Astrocyte of the cerebellum (primary cell): ENCODE data around the gene NCOR1.

Experiments
- DNase-seq: peaks from one replicate; pipeline ENCODE4 v3.0.0-alpha.2; 2011; ENCODE audit warnings: low read depth
- H3K4me3 ChIP-seq: 2 replicates; pipeline ENCODE4 v1.5.1; 2011; ENCODE audit warnings: mild to moderate bottlenecking, low read depth, low read length, moderate library complexity
- in situ Hi-C: cut with HindIII; loops from 2 replicates; pipeline ENCODE4 v1.10.0; 2017; ENCODE audit warnings: low sequenced_read_pairs
- TF ChIP-seq, protein P1 (sequence below): IDR thresholded peaks from 2 replicates; pipeline ENCODE4 v1.5.1; 2012; ENCODE audit warnings: low read length, low read depth, moderate library complexity, mild to moderate bottlenecking; ENCODE audit errors: missing control alignments

Gene NCOR1

DNA sequence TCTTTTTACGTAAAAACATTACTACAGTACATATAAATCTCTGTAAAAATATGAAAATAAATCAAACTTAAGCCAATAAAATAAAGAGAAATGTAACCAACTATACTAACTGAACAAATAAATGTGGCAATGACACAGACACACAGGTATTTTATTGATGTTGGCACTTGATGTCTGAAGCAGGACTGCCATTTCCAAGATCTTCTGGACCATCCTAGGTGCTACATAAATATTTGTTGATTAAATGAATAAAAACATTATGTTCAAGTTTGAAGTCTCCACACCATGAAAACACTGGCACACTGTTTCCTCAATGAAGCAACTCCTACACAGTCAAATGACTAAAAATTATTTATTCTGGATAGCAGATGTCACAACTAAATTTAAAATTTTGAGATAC, 106.9 kb downstream of the NCOR1 start:
- no peak overlapping the region for H3K4me3 ChIP-seq
- TF ChIP-seq, protein P1, sequence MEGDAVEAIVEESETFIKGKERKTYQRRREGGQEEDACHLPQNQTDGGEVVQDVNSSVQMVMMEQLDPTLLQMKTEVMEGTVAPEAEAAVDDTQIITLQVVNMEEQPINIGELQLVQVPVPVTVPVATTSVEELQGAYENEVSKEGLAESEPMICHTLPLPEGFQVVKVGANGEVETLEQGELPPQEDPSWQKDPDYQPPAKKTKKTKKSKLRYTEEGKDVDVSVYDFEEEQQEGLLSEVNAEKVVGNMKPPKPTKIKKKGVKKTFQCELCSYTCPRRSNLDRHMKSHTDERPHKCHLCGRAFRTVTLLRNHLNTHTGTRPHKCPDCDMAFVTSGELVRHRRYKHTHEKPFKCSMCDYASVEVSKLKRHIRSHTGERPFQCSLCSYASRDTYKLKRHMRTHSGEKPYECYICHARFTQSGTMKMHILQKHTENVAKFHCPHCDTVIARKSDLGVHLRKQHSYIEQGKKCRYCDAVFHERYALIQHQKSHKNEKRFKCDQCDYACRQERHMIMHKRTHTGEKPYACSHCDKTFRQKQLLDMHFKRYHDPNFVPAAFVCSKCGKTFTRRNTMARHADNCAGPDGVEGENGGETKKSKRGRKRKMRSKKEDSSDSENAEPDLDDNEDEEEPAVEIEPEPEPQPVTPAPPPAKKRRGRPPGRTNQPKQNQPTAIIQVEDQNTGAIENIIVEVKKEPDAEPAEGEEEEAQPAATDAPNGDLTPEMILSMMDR, result no peak
- in situ Hi-C loops, result no loop called here
- no peak for DNase-seq

DNA sequence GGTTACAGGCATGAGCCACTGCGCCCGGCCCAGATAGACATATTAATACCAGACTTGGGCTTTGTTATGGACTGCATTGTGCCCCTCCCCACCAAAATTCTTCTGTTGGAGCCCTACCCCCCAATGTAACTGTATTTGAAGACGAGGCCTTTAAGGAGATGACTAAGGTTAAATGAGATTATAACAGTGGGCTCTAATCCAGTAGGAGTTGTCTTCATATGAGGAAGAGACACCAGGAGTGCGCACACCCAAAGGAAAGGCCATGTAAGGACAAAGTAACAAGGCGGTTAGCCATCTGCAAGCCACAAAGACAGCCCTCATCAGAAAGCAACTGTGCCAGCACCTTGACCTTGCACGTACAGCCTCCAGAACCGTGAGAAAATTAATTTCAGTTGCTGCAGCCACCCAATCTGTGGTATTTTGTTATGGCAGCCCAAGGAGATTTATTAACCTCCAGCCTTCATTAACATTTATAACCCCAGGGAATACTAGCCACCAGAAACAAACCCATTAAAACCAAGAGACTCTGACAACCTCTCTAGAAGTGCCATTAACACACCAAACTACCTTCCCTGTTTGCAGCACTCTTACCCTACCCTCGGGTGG, 108.1 kb downstream of the NCOR1 start:
- no peak for DNase-seq
- no peak overlapping the region for H3K4me3 ChIP-seq
- in situ Hi-C loops, result no loop called here
- TF ChIP-seq, protein P1, result no peak

DNA sequence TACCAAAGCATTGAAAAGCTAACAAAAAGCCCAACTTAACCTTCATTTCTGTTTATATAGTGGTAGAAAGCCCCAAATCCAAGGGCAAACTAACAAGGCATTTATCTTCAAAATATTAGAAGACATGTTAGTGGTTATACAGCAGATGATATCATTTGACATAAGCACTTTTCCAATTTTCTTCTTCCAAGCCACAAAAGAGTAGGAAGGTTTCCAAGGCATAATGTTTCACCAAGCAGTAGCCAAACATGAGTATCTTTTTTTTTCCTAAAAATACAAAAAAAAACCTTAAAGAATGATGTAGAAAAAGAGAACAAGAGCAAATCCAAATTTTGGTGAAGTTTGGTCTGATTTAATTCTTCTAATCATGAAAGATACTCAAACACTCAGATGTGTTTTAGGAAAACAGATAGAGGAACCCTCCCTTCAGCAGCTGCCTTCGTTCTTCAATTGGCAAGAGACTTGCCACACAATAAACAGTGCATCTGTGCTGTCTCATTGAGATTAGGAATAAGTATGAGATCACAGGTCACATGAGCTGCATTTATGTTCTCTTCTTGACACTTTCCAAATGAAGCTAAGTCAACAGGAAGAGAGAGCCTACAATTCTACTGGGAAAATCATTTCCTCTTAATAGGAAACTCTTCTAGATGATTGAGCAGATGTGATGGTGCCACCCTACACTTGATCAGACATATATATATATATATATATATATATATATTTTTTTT, 109.0 kb downstream of the NCOR1 start:
- peak; percentile 73 for DNase-seq
- in situ Hi-C loops, result no loop called here
- H3K4me3 ChIP-seq, result no peak overlapping the region
- TF ChIP-seq, protein P1, result no peak

DNA sequence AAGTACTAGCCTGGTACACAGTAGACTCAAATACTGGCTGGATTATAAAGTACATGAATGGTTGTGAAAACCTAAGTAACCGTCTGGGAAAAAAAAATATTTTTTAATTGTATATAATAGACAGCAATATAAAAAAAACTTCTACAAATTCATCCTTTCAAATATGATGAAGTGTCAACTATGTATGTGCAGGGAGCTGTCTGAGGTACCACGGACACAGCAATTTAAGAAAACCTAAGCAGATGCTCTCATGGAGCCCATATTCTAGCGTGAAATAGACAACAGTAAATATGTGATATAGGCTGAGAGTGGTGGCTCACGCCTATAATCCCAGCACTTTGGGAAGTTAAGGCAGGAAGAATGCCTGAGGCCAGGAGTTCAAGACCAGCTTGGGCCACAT, 111.1 kb downstream of the NCOR1 start:
- in situ Hi-C loops, result no loop called here

DNA sequence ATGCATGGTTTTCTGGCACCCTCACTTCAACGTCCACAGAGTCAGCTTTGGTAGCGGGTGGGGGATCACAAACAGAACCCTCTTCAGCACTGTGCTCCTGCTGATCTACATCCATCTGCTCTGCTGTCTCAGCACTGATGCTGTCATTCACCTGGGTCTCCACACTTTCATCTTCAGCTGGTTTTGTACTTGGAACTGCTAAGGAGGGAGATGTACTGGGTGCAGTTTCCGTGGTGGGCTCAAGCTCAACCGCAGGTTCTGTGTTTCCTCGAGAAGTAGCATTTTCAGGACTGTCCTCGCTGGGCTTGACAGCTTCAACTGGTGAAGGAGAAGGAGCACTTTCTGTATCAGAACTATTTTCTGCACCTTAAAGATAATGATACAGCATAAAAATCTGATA, 113.9 kb downstream of the NCOR1 start:
- H3K4me3 ChIP-seq, result no peak overlapping the region

More for the DNA sequence above, 111.1 kb downstream of the NCOR1 start:
- TF ChIP-seq, protein P1, result no peak
- no peak overlapping the region for H3K4me3 ChIP-seq
- DNase-seq, result no peak

DNA sequence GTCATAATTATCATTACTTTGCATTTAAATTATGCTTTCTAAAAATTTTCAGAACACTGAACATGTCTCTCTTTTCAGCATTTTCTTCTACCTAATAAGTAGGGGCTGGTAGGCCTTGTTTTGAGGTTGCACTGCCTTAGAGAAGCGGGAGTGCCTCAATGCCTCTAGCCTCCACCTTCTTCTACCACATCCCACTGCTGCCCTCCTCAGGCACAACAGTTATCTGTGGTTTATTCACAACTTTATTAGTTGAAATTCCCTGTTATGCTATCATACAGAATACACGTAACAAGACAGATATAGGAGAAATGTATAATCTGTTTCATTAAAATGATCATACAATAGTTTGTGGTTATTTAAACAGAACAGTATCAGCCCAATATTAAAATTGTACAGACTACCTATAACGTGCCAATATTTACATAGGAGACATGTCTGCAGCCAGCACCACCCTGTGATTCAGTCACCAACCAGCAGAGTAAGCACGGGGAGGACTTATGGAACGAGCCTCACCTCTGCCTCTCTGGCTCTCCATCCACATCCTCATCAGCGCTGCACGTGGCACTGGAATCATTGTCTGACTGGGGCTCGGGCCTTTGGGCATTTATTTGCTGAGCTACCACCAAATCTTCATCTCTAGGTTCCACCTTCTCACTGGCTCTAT, 114.5 kb downstream of the NCOR1 start:
- DNase-seq, result no peak
- TF ChIP-seq, protein P1, result no peak
- H3K4me3 ChIP-seq, result no peak overlapping the region
- in situ Hi-C loops, result no loop called here

More for the DNA sequence above, 113.9 kb downstream of the NCOR1 start:
- in situ Hi-C loops, result no loop called here
- TF ChIP-seq, protein P1, result no peak
- no peak for DNase-seq
